AG10803 (cell line): Measurements from ENCODE around the gene COX5B.

Source experiments
- DNase-seq: peaks from one replicate; pipeline ENCODE4 v3.0.0; 2010; ENCODE audit warnings: low read depth
- H3K4me3 ChIP-seq: 2 replicates; pipeline ENCODE4 v1.5.1; 2011; ENCODE audit warnings: mild to moderate bottlenecking, low read length, control low read depth
- TF ChIP-seq, protein P1 (sequence below): conservative IDR thresholded peaks from 2 replicates; pipeline ENCODE4 v1.5.1; 2011; ENCODE audit warnings: mild to moderate bottlenecking, low read length, control low read depth, inconsistent platforms

The COX5B gene

DNA sequence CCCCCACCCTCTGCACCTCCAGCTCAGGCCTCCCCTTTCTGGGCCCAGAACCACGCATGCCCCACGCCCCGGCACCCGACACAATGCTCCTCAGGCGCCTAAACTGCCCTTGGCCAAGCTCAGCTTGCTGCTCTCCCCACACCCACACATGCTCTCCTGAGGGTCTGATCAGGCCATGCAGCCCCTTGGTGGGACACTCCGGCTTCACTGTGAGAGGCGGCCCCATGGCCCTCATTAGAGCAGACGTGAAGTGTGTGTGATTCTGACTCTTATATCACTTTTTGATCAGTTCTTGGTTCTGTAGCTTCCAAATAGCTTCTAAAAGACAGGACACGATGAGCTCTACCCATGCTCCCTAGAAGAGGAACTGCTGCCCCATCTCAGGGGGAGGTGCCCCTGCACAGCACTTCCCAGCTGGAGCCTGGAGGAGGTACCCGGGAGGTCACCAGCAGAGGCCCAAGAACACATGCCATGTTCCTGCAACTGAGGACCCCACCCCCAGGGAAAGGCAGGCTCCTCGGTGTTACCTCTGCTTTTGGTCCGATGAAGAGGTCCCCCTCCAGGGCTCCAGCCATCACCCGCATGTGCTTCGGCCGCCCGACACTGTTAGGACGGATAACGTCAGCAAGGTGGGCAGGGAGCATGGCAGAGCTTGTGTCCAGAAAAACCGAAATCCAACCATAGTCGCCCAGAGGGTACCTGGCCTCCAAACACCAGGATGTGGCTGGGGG lies 14.3 kb downstream of the COX5B start:
- no peak for DNase-seq
- TF ChIP-seq, protein P1, sequence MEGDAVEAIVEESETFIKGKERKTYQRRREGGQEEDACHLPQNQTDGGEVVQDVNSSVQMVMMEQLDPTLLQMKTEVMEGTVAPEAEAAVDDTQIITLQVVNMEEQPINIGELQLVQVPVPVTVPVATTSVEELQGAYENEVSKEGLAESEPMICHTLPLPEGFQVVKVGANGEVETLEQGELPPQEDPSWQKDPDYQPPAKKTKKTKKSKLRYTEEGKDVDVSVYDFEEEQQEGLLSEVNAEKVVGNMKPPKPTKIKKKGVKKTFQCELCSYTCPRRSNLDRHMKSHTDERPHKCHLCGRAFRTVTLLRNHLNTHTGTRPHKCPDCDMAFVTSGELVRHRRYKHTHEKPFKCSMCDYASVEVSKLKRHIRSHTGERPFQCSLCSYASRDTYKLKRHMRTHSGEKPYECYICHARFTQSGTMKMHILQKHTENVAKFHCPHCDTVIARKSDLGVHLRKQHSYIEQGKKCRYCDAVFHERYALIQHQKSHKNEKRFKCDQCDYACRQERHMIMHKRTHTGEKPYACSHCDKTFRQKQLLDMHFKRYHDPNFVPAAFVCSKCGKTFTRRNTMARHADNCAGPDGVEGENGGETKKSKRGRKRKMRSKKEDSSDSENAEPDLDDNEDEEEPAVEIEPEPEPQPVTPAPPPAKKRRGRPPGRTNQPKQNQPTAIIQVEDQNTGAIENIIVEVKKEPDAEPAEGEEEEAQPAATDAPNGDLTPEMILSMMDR: no peak
- H3K4me3 ChIP-seq: no peak overlapping the region

DNA sequence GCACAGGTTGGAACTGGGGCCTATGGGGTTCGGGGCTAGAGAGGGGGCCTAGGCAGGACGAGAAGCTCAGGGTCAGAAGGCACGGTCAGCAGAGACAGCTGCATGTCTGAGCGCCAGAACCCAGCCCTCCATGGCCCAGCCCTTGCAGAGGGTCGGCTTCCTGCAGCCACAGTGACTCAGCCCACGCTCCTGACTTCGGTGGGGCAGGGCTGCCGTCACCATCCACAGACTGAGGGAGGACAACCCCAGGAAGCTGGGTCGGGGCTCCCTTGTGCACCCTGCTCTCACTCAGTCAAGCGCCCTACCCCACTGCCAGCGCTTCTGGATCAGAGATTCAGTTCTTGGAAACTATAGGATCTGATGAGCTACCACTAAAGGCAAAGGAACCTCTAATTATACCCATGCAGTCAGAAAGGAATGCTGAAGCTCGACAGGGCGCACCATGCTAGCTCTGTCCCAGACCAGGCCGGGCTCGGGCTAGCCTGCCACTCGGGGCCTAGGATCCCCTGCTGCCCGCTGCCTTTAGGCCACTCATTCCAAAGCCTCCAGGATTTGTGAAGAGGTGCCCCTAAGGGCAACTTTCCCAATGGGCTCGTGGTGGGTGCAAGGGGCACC lies 15.0 kb downstream of the COX5B start:
- no peak for DNase-seq
- H3K4me3 ChIP-seq: no peak overlapping the region
- TF ChIP-seq, protein P1: no peak

DNA sequence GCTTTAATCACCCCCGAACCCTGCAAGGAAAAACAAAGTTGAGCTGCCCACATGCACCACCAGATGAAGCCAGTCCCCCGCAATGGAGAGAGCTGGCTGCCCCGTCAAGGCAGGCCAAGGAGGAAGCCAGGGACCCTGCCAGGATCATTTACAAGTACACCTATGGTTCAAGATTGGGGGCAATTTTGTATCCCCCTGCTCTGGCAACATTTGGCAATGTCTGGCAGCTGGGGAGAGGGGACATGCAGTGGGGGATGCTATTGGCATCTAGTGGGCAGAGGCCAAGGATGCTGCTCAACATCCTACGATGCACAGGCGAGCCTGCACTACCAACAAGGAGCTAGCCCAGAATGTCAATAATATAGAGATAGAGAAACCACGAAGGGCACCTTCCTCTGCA lies 16.1 kb downstream of the COX5B start:
- DNase-seq: no peak
- peak overlapping the region; percentile 78 for H3K4me3 ChIP-seq
- TF ChIP-seq, protein P1: no peak

DNA sequence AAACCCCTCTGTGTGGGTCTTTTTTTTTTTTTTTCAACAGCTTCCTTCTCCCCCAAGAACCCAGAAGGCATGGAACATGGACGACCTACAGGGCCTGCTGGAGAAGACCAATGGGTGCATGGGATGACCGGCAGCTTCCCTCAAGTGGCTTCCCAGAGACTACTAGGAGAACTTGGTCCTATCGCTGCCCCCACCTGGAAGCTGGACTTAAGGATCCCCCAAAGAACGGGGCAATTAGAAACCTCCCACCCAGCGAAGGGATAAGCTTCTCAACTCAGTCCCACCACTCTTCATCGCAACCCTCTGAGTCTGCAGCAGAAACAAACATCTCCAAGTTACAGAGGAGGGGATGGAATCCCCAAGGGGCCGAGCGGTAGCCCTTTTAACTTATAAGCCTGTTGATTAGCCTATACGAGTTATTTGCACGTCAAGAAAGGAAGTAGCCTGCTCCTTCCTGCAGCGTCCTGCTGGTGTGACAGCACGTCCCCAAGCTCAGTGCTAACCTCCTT lies 16.6 kb downstream of the COX5B start:
- TF ChIP-seq, protein P1: no peak
- H3K4me3 ChIP-seq: peak overlapping the region; percentile 78
- no peak for DNase-seq

GRCh38 chr2:97662895-97663625 lies 17.2 kb downstream of the COX5B start:
- DNase-seq: peak; percentile 83
- peak overlapping the region; percentile 78 for H3K4me3 ChIP-seq
- TF ChIP-seq, protein P1: no peak

GRCh38 chr2:97663626-97663961 lies 17.7 kb downstream of the COX5B start:
- peak overlapping the region; percentile 78 for H3K4me3 ChIP-seq
- no peak for DNase-seq
- TF ChIP-seq, protein P1: no peak
